GM23338 (cell line): Measurements from ENCODE around the gene SCOC.

Experiments
- EZH2phosphoT487 ChIP-seq: fragments of 200-600 bp; sonication (generic); IDR thresholded peaks from one replicate; pipeline ENCODE4 v1.8.1; 2018; ENCODE audit warnings: antibody characterized with exemption; ENCODE audit not compliant: unreplicated experiment
- TF ChIP-seq, protein P1 (sequence below), 2 experiments: fragments of 200-600 bp in 1 of 2; sonication (generic) in 1 of 2; conservative IDR thresholded peaks; 2 replicates each; pipeline versions ENCODE4 v1.5.1 to v1.6.1; 2016 to 2017; ENCODE audit warnings: antibody characterized with exemption in 2 of 2, low read depth in 2 of 2, mild to moderate bottlenecking in 2 of 2, moderate library complexity in 1 of 2
- TF ChIP-seq, protein P2 (sequence below): IDR thresholded peaks from one replicate; pipeline ENCODE4 v1.6.1; 2018; ENCODE audit warnings: antibody characterized with exemption; ENCODE audit not compliant: unreplicated experiment

DNA sequence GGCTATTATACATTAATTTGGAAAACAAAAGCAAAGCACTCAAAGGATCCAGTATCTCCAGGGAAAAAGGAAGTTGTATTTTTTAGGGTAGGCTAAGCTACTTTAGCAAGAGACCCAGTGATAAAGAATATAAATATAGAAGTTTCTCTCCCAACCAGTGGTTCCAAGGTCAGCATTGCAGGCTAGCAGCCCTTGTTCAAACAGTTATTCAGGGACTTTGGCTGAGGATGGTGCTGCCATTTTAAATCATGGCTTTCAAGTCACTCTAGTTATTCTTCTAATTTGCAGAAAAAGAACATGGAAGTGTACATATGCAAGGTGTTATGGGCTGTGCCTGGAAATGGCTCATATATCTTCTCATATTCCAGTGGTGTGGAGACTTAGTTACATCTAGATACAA, 9.3 kb downstream of the SCOC start:
- TF ChIP-seq, protein P1, sequence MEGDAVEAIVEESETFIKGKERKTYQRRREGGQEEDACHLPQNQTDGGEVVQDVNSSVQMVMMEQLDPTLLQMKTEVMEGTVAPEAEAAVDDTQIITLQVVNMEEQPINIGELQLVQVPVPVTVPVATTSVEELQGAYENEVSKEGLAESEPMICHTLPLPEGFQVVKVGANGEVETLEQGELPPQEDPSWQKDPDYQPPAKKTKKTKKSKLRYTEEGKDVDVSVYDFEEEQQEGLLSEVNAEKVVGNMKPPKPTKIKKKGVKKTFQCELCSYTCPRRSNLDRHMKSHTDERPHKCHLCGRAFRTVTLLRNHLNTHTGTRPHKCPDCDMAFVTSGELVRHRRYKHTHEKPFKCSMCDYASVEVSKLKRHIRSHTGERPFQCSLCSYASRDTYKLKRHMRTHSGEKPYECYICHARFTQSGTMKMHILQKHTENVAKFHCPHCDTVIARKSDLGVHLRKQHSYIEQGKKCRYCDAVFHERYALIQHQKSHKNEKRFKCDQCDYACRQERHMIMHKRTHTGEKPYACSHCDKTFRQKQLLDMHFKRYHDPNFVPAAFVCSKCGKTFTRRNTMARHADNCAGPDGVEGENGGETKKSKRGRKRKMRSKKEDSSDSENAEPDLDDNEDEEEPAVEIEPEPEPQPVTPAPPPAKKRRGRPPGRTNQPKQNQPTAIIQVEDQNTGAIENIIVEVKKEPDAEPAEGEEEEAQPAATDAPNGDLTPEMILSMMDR (conservative IDR thresholded peaks at IDR 0.05; ENCODE audit: low read depth in 2 of 2) = no peak
- no peak for TF ChIP-seq EZH2phosphoT487
- TF ChIP-seq, protein P2, sequence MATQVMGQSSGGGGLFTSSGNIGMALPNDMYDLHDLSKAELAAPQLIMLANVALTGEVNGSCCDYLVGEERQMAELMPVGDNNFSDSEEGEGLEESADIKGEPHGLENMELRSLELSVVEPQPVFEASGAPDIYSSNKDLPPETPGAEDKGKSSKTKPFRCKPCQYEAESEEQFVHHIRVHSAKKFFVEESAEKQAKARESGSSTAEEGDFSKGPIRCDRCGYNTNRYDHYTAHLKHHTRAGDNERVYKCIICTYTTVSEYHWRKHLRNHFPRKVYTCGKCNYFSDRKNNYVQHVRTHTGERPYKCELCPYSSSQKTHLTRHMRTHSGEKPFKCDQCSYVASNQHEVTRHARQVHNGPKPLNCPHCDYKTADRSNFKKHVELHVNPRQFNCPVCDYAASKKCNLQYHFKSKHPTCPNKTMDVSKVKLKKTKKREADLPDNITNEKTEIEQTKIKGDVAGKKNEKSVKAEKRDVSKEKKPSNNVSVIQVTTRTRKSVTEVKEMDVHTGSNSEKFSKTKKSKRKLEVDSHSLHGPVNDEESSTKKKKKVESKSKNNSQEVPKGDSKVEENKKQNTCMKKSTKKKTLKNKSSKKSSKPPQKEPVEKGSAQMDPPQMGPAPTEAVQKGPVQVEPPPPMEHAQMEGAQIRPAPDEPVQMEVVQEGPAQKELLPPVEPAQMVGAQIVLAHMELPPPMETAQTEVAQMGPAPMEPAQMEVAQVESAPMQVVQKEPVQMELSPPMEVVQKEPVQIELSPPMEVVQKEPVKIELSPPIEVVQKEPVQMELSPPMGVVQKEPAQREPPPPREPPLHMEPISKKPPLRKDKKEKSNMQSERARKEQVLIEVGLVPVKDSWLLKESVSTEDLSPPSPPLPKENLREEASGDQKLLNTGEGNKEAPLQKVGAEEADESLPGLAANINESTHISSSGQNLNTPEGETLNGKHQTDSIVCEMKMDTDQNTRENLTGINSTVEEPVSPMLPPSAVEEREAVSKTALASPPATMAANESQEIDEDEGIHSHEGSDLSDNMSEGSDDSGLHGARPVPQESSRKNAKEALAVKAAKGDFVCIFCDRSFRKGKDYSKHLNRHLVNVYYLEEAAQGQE = no peak
